Activated CD4-positive, alpha-beta T cell treated with anti-CD3 and anti-CD28 coated beads, Interleukin-2, amount 10 ng/mL, durations not matched to agents 24 days and 14 days (primary cell): Measurements from ENCODE around the gene IDUA. TPM values are rescaled to one million over a fixed set of nuclear protein-coding genes. Genes with fewer than 3 reads are reported as not detected.

ENCODE experiments used
- DNase-seq: peaks from one replicate; pipeline ENCODE4 v3.0.0; 2022
- H3K27ac Mint-ChIP-seq: one replicate; pipeline ENCODE4 v1.8.0; 2022; ENCODE audit warnings: mild to moderate bottlenecking, mixed read lengths
- H3K27me3 Mint-ChIP-seq: one replicate; pipeline ENCODE4 v1.8.0; 2022; ENCODE audit warnings: mixed read lengths
- H3K36me3 Mint-ChIP-seq: one replicate; pipeline ENCODE4 v1.8.0; 2022; ENCODE audit warnings: low read depth, mild to moderate bottlenecking, mixed read lengths
- H3K4me1 Mint-ChIP-seq: one replicate; pipeline ENCODE4 v1.8.0; 2021; ENCODE audit warnings: mixed read lengths
- H3K4me3 Mint-ChIP-seq: one replicate; pipeline ENCODE4 v1.8.0; 2022; ENCODE audit warnings: mild to moderate bottlenecking, moderate library complexity, mixed read lengths
- H3K9me3 Mint-ChIP-seq: one replicate; pipeline ENCODE4 v1.8.0; 2021; ENCODE audit warnings: mixed read lengths
- intact Hi-C: fragments of 100-400 bp; cut with micrococcal nuclease; formaldehyde crosslinking; loops from one replicate; pipeline ENCODE4 v1.15.1; 2023
- total RNA-seq: library from RNA; stranded (reverse); gene quantifications from 2 replicates; pipeline ENCODE4 v1.2.3, GENCODE V29; 2022

IDUA gene
- total RNA-seq, 1 donor from 2014 or later = 30.4 TPM

GRCh38 chr4:960140-960635, 26.7 kb upstream of the IDUA start:
- no peak overlapping the region for H3K27ac Mint-ChIP-seq
- no peaks in the 10 kb centered on the region for H3K27me3 Mint-ChIP-seq
- DNase-seq = no peak
- no peak overlapping the region for H3K4me3 Mint-ChIP-seq
- peaks cover 7% of the 10 kb centered on the region for H3K36me3 Mint-ChIP-seq
- no peaks in the 10 kb centered on the region for H3K4me1 Mint-ChIP-seq
- H3K9me3 Mint-ChIP-seq = no peaks in the 10 kb centered on the region
- intact Hi-C loops = no loop called here

- intact Hi-C loops = no loop called here
- H3K27ac Mint-ChIP-seq = no peak overlapping the region
Measured at GRCh38 chr4:960636-961350, 26.1 kb upstream of the IDUA start.

GRCh38 chr4:961351-962230, 25.3 kb upstream of the IDUA start:
- H3K36me3 Mint-ChIP-seq = peaks cover 9% of the 10 kb centered on the region
- no peak overlapping the region for H3K27ac Mint-ChIP-seq
- H3K27me3 Mint-ChIP-seq = no peaks in the 10 kb centered on the region
- no peaks in the 10 kb centered on the region for H3K4me1 Mint-ChIP-seq
- intact Hi-C loops = no loop called here
- DNase-seq = no peak
- H3K9me3 Mint-ChIP-seq = no peaks in the 10 kb centered on the region
- no peak overlapping the region for H3K4me3 Mint-ChIP-seq

More at GRCh38 chr4:960636-961350, 26.1 kb upstream of the IDUA start:
- DNase-seq = no peak
- Mint-ChIP-seq H3K36me3 (peaks cover 7% of the 10 kb centered on the region), H3K4me3 (no peak overlapping the region), H3K27me3 (no peaks in the 10 kb centered on the region), H3K4me1 (no peaks in the 10 kb centered on the region), H3K9me3 (no peaks in the 10 kb centered on the region)

- intact Hi-C loops = no loop called here
Measured at GRCh38 chr4:962231-963208, 24.3 kb upstream of the IDUA start.

GRCh38 chr4:963276-964225, 23.3 kb upstream of the IDUA start:
- intact Hi-C loops = no loop called here
- Mint-ChIP-seq H3K4me3 (no peak overlapping the region), H3K4me1 (no peaks in the 10 kb centered on the region), H3K27ac (no peak overlapping the region), H3K27me3 (no peaks in the 10 kb centered on the region), H3K36me3 (peaks cover 8% of the 10 kb centered on the region), H3K9me3 (no peaks in the 10 kb centered on the region)
- DNase-seq = no peak

More at GRCh38 chr4:962231-963208, 24.3 kb upstream of the IDUA start:
- Mint-ChIP-seq H3K36me3 (peaks cover 9% of the 10 kb centered on the region), H3K27ac (no peak overlapping the region), H3K4me1 (no peaks in the 10 kb centered on the region), H3K9me3 (no peaks in the 10 kb centered on the region), H3K27me3 (no peaks in the 10 kb centered on the region), H3K4me3 (no peak overlapping the region)
- no peak for DNase-seq

GRCh38 chr4:964346-965025, 22.4 kb upstream of the IDUA start:
- Mint-ChIP-seq H3K4me1 (no peaks in the 10 kb centered on the region), H3K36me3 (peaks cover 7% of the 10 kb centered on the region), H3K4me3 (no peak overlapping the region), H3K27ac (no peak overlapping the region), H3K27me3 (no peaks in the 10 kb centered on the region), H3K9me3 (no peaks in the 10 kb centered on the region)
- no peak for DNase-seq
- intact Hi-C loops = no loop called here

GRCh38 chr4:965048-965765, 21.6 kb upstream of the IDUA start:
- Mint-ChIP-seq H3K27ac (no peak overlapping the region), H3K27me3 (no peaks in the 10 kb centered on the region), H3K36me3 (peaks cover 5% of the 10 kb centered on the region), H3K9me3 (no peaks in the 10 kb centered on the region), H3K4me1 (no peaks in the 10 kb centered on the region), H3K4me3 (no peak overlapping the region)
- intact Hi-C loops = no loop called here
- no peak for DNase-seq

- no peaks in the 10 kb centered on the region for H3K27me3 Mint-ChIP-seq
- no peak for DNase-seq
- peaks cover 5% of the 10 kb centered on the region for H3K36me3 Mint-ChIP-seq
- no peaks in the 10 kb centered on the region for H3K9me3 Mint-ChIP-seq
- no peak overlapping the region for H3K27ac Mint-ChIP-seq
- intact Hi-C loops = no loop called here
- H3K4me3 Mint-ChIP-seq = no peak overlapping the region
- H3K4me1 Mint-ChIP-seq = no peaks in the 10 kb centered on the region
Measured at GRCh38 chr4:965766-966134, 21.1 kb upstream of the IDUA start.

- no peak overlapping the region for H3K4me3 Mint-ChIP-seq
- no peaks in the 10 kb centered on the region for H3K9me3 Mint-ChIP-seq
- DNase-seq = no peak
- no peak overlapping the region for H3K27ac Mint-ChIP-seq
- H3K36me3 Mint-ChIP-seq = peaks cover 5% of the 10 kb centered on the region
- no peaks in the 10 kb centered on the region for H3K27me3 Mint-ChIP-seq
- H3K4me1 Mint-ChIP-seq = peaks cover 2% of the 10 kb centered on the region
- intact Hi-C loops = no loop called here
Measured at GRCh38 chr4:966266-967112, 20.4 kb upstream of the IDUA start.

GRCh38 chr4:967113-968104, 19.4 kb upstream of the IDUA start:
- H3K4me1 Mint-ChIP-seq = peaks cover 2% of the 10 kb centered on the region
- no peaks in the 10 kb centered on the region for H3K27me3 Mint-ChIP-seq
- intact Hi-C loops = no loop called here
- no peak overlapping the region for H3K4me3 Mint-ChIP-seq
- DNase-seq = no peak
- no peaks in the 10 kb centered on the region for H3K9me3 Mint-ChIP-seq
- H3K27ac Mint-ChIP-seq = no peak overlapping the region
- H3K36me3 Mint-ChIP-seq = peaks cover 2% of the 10 kb centered on the region
